Activated CD4-positive, alpha-beta T cell treated with anti-CD3 and anti-CD28 coated beads, Interleukin-2, amount 50 U/mL, for 4 hours (primary cell): ENCODE measurements around the gene DMTF1.
"Not testable (repeated sequence)": the region's sequence is repeated elsewhere in the genome, so short reads cannot be mapped to it uniquely, and the experiment has no call there.

Experiments
- DNase-seq, 2 experiments: peaks; one replicate each; pipeline ENCODE4 v3.0.0-alpha.2; 2020

The DMTF1 gene

DNA sequence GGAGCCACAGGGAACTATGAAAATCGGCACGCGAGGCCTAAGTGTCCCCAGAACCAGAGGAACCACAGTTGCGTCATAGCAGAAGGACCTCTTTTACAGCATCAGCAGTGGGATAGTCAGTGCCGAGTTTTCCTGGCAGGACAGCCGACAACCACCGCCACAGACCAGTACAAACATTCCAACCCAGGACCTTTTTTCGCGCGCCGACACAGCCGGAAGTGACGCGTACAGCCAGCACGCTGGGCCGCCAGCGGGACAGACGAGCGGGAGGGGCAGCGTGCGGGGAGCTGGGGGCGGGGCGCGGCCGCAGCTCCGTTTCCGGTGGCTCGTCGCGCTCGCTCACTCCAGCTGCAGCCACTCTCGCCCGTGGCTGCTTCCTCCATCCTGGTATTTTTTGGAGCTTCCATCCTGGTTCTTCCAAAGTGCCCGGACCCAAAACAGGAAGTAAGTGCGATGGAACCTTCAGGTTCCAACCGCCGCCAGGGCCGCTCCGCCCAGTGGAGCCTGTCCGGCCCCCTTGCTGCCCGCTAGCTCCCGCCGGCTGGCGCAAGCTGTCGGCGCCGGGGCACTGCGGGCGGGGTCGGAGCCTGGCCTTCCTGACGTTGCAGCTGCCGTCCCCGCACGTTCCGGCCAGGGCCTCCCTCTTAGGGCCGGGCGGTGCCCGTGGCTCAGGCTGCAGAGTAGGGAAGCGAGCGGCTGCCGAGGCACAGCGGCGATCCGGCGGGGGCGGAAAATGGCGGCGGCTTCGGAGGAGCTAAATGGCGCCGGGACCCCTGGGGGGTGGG, at the start of gene DMTF1:
TSS of gene DMTF1 (plus strand) at position 342 of the 785 bp plus-strand sequence. CDS start 12,489 bp downstream, outside the sequence.
- peak; percentile 77 to 79 for DNase-seq

- no peak for DNase-seq
Observed at GRCh38 chr7:87105401-87105800, 46.9 kb upstream of the DMTF1 start.

DNA sequence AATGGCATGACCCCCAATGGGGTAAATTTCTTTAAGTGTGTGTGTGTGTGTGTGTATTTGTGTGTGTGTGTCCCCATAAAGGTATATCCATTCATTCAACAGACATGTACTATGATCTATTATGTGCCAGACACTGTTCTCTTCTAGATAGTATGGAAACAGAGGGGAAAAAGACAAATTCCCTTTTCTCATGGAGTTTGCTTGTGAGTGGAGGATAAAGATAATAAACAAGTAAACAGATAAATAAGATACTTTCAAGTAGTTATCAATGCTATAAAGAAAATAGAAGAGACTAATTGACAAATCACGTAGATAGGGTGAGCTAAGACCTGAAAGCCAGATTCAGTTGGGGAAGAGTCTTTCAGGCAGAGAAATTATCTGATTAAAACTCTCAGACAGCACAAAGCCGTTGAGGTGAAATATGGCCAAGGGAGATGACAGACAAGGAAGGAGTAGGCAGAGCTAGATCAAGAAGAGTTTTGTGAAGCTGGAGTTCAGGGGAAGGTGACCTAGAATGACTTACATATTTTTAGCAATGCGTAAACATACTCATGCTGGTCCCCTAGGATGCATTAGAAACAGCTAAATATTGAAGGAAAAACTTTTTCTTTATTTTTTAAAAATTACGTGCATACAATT, 45.2 kb upstream of the DMTF1 start:
- DNase-seq, result no peak

- DNase-seq, result no peak
Observed at GRCh38 chr7:87107949-87108776, 44.1 kb upstream of the DMTF1 start.

DNA sequence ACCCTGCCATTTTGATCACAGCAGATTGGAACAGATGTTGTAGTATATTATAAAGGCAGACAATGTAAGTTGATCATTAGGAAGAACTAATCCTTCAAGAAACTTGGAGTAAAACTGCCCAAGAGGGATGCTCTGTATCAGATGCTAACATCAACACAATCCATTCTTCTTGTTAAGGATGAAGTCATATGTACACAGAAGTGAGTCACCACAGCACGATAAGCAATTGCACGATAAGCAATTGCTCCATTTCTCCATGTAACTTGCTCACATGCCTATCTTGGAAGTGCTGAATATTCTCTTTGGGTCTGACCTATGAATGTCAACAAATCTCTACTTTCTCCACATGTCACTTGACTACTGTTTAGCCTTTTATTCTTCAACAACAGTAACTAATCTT, 41.5 kb upstream of the DMTF1 start:
- no peak for DNase-seq

- DNase-seq, result no peak
Observed at GRCh38 chr7:87111877-87112276, 40.4 kb upstream of the DMTF1 start.

DNA sequence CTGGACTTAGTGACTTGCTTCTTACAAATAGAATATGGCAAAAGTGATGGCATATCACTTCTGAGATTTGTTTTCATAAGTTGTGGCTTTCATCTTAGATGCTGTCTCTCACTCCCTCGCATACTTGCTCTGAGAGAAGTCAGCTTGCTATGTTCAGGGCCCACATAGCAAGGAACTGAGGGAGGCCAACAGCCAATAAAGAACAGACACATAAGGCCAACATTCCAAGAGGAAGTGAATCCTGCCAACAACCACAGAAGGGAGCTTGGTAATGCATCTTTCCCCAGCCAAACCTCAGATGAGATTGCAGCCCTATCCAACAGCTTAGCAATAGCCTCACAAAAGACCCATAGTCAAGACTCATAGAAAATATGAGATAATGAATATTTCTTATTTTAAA, 39.2 kb upstream of the DMTF1 start:
- no peak for DNase-seq

GRCh38 chr7:87113904-87114303, 38.3 kb upstream of the DMTF1 start:
- DNase-seq, result not testable (repeated sequence)

GRCh38 chr7:87115772-87116171, 36.5 kb upstream of the DMTF1 start:
- not testable (repeated sequence) for DNase-seq

- DNase-seq, result no peak
Observed at GRCh38 chr7:87116315-87116714, 35.9 kb upstream of the DMTF1 start.

GRCh38 chr7:87119581-87119980, 32.7 kb upstream of the DMTF1 start:
- no peak for DNase-seq

- no peak for DNase-seq
Observed at GRCh38 chr7:87123105-87123504, 29.1 kb upstream of the DMTF1 start.

DNA sequence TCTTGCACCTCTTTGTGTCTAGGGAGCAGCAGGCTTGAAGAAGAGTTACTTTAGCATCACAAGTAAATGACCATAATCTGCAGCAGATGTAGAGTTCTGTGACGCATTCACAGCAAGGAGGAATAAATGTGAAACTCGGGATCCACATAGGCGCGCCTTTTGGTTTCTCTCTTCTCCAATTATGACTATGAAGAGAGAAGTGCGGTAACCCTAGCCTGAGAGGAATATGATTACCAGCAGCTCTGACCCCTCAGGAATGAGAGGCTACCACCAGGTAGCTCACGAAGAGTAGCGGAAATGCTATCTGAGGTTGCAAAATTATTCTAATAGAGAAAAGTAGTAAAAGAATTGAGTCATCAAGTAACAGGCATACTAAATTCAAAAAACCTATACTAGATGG, 25.2 kb upstream of the DMTF1 start:
- no peak for DNase-seq

- no peak for DNase-seq
Observed at GRCh38 chr7:87128861-87129267, 23.4 kb upstream of the DMTF1 start.

GRCh38 chr7:87129332-87129731, 22.9 kb upstream of the DMTF1 start:
- no peak for DNase-seq

- no peak for DNase-seq
Observed at GRCh38 chr7:87129848-87130247, 22.4 kb upstream of the DMTF1 start.

GRCh38 chr7:87131771-87132170, 20.5 kb upstream of the DMTF1 start:
- DNase-seq, result no peak

- DNase-seq, result no peak
Observed at GRCh38 chr7:87137271-87137670, 15.0 kb upstream of the DMTF1 start.

DNA sequence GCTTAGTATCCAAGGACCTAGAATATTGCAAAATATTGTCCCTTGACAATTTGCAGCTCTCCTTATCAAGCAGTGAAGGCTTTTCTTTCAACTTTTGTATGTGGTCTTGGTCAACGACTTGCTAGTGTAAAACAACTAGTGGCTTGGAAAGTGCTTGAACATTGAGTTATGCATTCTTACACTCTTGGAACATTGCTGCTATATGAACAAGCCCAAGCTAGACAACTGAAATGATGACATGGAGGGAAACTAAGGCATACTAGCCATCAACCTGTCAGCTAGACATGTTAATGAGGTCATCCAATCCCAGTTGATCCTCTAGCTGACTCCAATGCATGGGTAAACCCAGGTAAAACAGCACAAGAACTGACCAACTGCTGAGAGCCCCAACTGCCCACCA, 12.7 kb upstream of the DMTF1 start:
- DNase-seq, result no peak

GRCh38 chr7:87140271-87140748, 11.9 kb upstream of the DMTF1 start:
- DNase-seq, result no peak

GRCh38 chr7:87144173-87144657, 8.0 kb upstream of the DMTF1 start:
- DNase-seq, result no peak

DNA sequence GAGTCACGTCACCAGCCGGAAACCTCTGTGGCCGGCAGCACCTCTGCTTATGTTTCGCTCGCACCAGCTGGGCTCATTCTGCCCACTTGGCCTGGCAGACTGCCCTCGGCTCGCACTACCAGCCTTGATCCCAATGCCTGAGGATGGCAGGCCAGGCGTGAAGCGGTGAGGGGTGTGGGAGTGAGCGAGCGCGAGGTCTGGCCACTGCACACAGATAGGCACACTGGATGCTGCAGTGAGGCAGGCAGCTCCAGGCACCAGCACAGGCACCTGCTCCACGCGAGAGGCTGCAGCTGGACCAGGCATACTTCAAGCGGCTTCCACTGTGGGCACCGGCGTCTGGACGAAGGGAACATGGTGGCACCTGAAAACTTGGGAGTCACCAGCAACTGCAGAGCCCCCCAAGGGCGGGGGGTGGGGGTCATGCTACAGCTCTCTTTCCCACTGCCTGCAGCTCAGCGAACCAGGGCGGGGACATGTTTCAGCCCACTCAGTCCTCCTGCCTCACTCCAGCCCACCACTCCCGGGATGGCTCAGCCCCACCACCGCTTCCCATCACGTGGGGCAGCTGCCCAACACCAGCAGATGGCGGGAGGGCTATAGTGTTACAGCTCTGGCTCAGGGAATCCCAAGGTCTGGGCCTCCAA, 5.4 kb upstream of the DMTF1 start:
- DNase-seq, result no peak

- no peak for DNase-seq
Observed at GRCh38 chr7:87147500-87147899, 4.8 kb upstream of the DMTF1 start.
